Measurements from ENCODE around the gene EPHA7. TPM values are rescaled to one million over a fixed set of nuclear protein-coding genes. Genes with fewer than 3 reads are reported as not detected.

Gene EPHA7
- total RNA-seq, 4 donors from 2014 or later: 0.11 to 0.95 (median 0.47) TPM; not detected in 1

DNA sequence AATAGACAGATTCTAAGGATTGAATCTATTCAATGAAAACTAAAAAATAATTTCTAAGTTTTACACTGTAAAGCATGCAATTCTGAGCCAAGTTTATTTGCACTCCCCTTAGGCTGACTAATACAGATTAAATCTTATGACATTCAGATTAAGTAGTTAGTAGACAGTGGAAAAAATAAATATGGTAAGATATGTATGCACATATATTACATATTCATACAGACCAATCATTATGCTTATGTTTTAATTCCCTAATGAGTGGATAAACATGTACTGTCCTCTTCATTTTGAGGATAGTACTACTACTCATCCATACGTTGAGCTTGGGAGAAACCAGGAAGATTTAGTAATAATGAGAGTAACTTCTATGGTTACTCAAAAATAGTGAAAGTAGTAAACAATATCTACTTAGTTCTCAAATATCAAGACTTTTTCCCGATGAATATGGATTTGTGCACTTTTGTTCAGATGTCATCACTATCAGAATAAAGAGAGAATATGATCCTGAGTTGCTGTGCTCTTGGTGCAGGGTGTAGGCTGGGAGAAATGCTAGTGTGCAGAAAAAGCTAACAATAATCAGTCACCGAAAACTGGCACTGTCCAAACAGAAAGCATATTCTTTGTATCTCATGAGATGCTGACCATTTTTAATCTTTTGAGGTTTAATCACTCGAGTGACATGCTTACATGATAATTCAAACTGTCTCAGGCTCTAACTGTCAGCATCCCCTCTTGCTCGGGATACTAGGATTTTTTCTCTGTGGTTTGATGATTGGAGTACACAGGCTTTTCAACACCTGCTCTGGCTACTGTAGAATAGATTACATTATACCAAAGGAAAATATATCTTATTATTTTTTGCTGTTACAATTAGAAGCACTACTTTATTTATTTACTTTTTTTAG, 111.6 kb downstream of the EPHA7 start:
- H3K4me1 ChIP-seq: no peaks in the 10 kb centered on the region
- WGBS, 2 donors: 25 to 36% methylated on average over 5 of the region's 5 CpGs
- no peak overlapping the region for H3K27ac ChIP-seq
- H3K27me3 ChIP-seq: no peaks in the 10 kb centered on the region
- no peak overlapping the region for H3K4me3 ChIP-seq
- TF ChIP-seq, protein P1, sequence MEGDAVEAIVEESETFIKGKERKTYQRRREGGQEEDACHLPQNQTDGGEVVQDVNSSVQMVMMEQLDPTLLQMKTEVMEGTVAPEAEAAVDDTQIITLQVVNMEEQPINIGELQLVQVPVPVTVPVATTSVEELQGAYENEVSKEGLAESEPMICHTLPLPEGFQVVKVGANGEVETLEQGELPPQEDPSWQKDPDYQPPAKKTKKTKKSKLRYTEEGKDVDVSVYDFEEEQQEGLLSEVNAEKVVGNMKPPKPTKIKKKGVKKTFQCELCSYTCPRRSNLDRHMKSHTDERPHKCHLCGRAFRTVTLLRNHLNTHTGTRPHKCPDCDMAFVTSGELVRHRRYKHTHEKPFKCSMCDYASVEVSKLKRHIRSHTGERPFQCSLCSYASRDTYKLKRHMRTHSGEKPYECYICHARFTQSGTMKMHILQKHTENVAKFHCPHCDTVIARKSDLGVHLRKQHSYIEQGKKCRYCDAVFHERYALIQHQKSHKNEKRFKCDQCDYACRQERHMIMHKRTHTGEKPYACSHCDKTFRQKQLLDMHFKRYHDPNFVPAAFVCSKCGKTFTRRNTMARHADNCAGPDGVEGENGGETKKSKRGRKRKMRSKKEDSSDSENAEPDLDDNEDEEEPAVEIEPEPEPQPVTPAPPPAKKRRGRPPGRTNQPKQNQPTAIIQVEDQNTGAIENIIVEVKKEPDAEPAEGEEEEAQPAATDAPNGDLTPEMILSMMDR (IDR thresholded peaks at IDR 0.05): no peak
- TF ChIP-seq POLR2A (IDR thresholded peaks at IDR 0.05): no peak
- intact Hi-C loops (cut with DNase I): no loop called here
- no peak for DNase-seq
- no peaks in the 10 kb centered on the region for H3K9me3 ChIP-seq
- no peaks in the 10 kb centered on the region for H3K36me3 ChIP-seq

DNA sequence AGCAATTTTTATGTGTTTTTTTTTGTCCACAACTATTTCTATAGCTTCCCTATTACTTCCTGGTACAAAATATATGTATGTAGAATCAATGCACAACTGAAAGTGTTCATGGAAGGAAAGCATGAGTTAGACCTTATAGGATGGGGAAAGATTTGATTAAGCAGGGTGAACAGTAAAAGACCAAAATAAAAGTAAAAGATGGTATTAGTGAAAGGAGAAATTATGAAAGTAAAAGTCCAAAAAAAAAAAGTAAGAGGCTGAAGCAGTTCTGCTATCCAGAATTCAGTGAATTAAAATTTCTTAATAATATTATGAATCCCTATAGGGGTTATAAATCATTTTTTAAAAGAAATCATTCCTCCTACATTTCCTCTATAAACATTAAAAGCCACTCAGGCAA, 114.3 kb downstream of the EPHA7 start:
- TF ChIP-seq, protein P1 (IDR thresholded peaks at IDR 0.05): no peak
- TF ChIP-seq POLR2A (IDR thresholded peaks at IDR 0.05): no peak
- Histone ChIP-seq H3K27ac (no peak overlapping the region), H3K4me1 (no peaks in the 10 kb centered on the region), H3K36me3 (no peaks in the 10 kb centered on the region), H3K4me3 (no peak overlapping the region), H3K27me3 (no peaks in the 10 kb centered on the region), H3K9me3 (no peaks in the 10 kb centered on the region)
- DNase-seq: no peak
- intact Hi-C loops (cut with DNase I): no loop called here

DNA sequence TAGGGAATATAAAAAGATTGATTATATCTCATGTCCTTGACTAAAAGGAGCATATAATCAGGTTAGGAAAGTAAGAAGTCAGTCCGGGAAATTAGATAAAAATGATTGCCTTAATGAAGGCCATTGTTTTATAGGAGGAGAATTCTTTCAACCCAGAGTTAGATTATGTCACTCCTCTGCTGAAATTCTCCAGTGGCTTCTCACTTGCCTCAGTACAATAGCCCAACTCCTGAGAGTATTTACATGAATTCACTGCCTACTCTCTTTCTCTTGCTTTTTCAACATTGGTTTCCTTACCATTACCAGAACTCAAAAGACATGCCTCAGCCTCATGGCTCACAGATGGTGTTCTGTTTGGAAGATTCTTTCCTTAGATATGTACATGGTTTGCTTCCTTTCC, 114.9 kb downstream of the EPHA7 start:
- intact Hi-C loops (cut with DNase I): no loop called here
- no peaks in the 10 kb centered on the region for H3K9me3 ChIP-seq
- no peak overlapping the region for H3K4me3 ChIP-seq
- no peaks in the 10 kb centered on the region for H3K4me1 ChIP-seq
- no peak overlapping the region for H3K27ac ChIP-seq
- DNase-seq: no peak
- TF ChIP-seq, protein P1 (IDR thresholded peaks at IDR 0.05): no peak
- TF ChIP-seq POLR2A (IDR thresholded peaks at IDR 0.05): no peak
- WGBS, 2 donors: 83 to 90% methylated on average over 1 of the region's 1 CpG
- H3K36me3 ChIP-seq: no peaks in the 10 kb centered on the region
- no peaks in the 10 kb centered on the region for H3K27me3 ChIP-seq

DNA sequence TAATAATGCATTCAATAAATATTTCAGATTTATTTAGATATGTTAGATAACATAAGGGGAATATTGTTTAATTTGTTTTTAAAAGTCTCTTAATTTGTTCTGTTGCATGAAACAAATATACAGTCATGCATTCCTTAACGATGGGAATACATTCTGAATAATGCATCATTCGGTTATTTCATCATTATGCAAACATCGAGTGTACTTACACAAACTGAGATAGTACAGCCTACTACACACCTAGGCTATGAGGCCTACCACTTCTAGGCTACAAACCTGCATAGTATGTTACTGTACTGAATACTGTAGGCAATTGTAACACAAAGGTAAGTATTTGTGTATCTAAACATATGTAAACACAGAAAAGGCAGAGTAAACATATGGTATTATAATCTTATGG, 118.7 kb downstream of the EPHA7 start:
- no peaks in the 10 kb centered on the region for H3K36me3 ChIP-seq
- TF ChIP-seq, protein P1 (IDR thresholded peaks at IDR 0.05): no peak
- no peak for TF ChIP-seq POLR2A (IDR thresholded peaks at IDR 0.05)
- H3K9me3 ChIP-seq: no peaks in the 10 kb centered on the region
- WGBS, 2 donors: 80 to 81% methylated on average over 3 of the region's 3 CpGs
- H3K27ac ChIP-seq: no peak overlapping the region
- H3K4me3 ChIP-seq: no peak overlapping the region
- no peaks in the 10 kb centered on the region for H3K4me1 ChIP-seq
- DNase-seq: no peak
- no peaks in the 10 kb centered on the region for H3K27me3 ChIP-seq
- intact Hi-C loops (cut with DNase I): no loop called here

DNA sequence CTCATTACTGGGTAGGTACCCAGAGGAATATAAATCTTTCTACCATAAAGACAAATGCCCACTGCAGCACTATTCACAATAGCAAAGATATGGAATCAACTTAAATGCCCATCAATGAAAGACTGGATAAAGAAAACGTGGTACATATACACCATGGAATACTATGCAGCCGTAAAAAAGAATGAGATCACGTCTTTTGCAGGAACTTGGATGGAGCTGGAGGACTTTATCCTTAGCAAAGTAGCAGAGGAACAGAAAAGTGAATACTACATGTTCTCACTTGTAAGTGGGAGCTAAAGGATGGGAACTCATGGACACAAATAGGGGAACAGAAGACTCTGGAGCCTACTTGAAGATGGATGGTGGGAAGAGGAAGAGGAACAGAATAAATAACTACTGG, 119.7 kb downstream of the EPHA7 start:
- no peaks in the 10 kb centered on the region for H3K36me3 ChIP-seq
- intact Hi-C loops (cut with DNase I): no loop called here
- H3K27me3 ChIP-seq: no peaks in the 10 kb centered on the region
- no peak overlapping the region for H3K4me3 ChIP-seq
- no peak overlapping the region for H3K27ac ChIP-seq
- 42 to 53% methylated on average over 3 of the region's 3 CpGs for WGBS, 2 donors
- DNase-seq: no peak
- H3K9me3 ChIP-seq: no peaks in the 10 kb centered on the region
- H3K4me1 ChIP-seq: no peaks in the 10 kb centered on the region
- no peak for TF ChIP-seq POLR2A (IDR thresholded peaks at IDR 0.05)
- TF ChIP-seq, protein P1 (IDR thresholded peaks at IDR 0.05): no peak
